Liver (tissue), 9 donors: ENCODE measurements around the gene CD247. TPM values are rescaled to one million over a fixed set of nuclear protein-coding genes. Genes with fewer than 3 reads are reported as not detected.

ENCODE experiments used
- DNase-seq: peaks from one replicate; pipeline ENCODE4 v3.0.0-alpha.2; 2017; ENCODE audit warnings: low spot score
- H3K27ac ChIP-seq, 2 donors: one replicate each; pipeline ENCODE4 v1.7.0; 2013; ENCODE audit warnings: inconsistent platforms in 2 of 2, low read length in 2 of 2, control low read depth in 1 of 2, low read depth in 1 of 2, mild to moderate bottlenecking in 1 of 2
- H3K27me3 ChIP-seq, 4 donors: one replicate each; pipeline versions ENCODE4 v1.6.1 to v1.7.0; 2013; ENCODE audit warnings: low read length in 3 of 4, inconsistent platforms in 1 of 4, mild to moderate bottlenecking in 1 of 4, moderate library complexity in 1 of 4; ENCODE audit not compliant: control insufficient read depth in 4 of 4, insufficient read depth in 4 of 4
- H3K36me3 ChIP-seq, 4 donors: one replicate each; pipeline versions ENCODE4 v1.6.1 to v1.7.0; 2013; ENCODE audit warnings: low read length in 3 of 4, mild to moderate bottlenecking in 3 of 4, low read depth in 1 of 4, moderate library complexity in 1 of 4; ENCODE audit not compliant: control insufficient read depth in 4 of 4, insufficient read depth in 3 of 4
- H3K4me1 ChIP-seq, 4 donors: one replicate each; pipeline versions ENCODE4 v1.6.1 to v1.7.0; 2013; ENCODE audit warnings: low read length in 3 of 4, mild to moderate bottlenecking in 3 of 4, moderate library complexity in 1 of 4; ENCODE audit not compliant: control insufficient read depth in 4 of 4, insufficient read depth in 4 of 4
- H3K4me3 ChIP-seq, 3 donors: one replicate each; pipeline versions ENCODE4 v1.6.1 to v1.7.0; 2013; ENCODE audit warnings: low read length in 3 of 3, control low read depth in 1 of 3, low read depth in 1 of 3, mild to moderate bottlenecking in 1 of 3
- H3K9ac ChIP-seq, 2 donors: one replicate each; pipeline ENCODE4 v1.7.0; 2013; ENCODE audit warnings: low read length in 2 of 2, mild to moderate bottlenecking in 2 of 2, moderate library complexity in 2 of 2, control low read depth in 1 of 2, low read depth in 1 of 2
- H3K9me3 ChIP-seq, 4 donors: one replicate each; pipeline versions ENCODE4 v1.6.1 to v1.7.0; 2013; ENCODE audit warnings: low read length in 3 of 4; ENCODE audit not compliant: control insufficient read depth in 4 of 4
- CTCF ChIP-seq: fragments of 150-350 bp; IDR thresholded peaks from 2 replicates; pipeline ENCODE4 v1.5.1; 2017; ENCODE audit warnings: improper control_type of control experiment, low read depth, low read length; ENCODE audit not compliant: missing input control
- EGR1 ChIP-seq, 2 donors: IDR thresholded peaks; 2 replicates each; pipeline ENCODE4 v1.6.1; 2016 to 2018; ENCODE audit warnings: antibody characterized with exemption in 2 of 2, low read depth in 2 of 2
- FOXA1 ChIP-seq: IDR thresholded peaks from 2 replicates; pipeline ENCODE4 v1.6.1; 2016; ENCODE audit warnings: antibody characterized with exemption
- FOXA2 ChIP-seq: IDR thresholded peaks from 2 replicates; pipeline ENCODE4 v1.6.1; 2016; ENCODE audit warnings: antibody characterized with exemption
- GABPA ChIP-seq, 2 donors: IDR thresholded peaks in 1 of 2; conservative IDR thresholded peaks in 1 of 2; 2 replicates each; pipeline ENCODE4 v1.6.1; 2016; ENCODE audit warnings: antibody characterized with exemption in 2 of 2, mild to moderate bottlenecking in 1 of 2, moderate library complexity in 1 of 2
- HNF4A ChIP-seq, 2 donors: conservative IDR thresholded peaks; 2 replicates each; pipeline ENCODE4 v1.6.1; 2016; ENCODE audit warnings: antibody characterized with exemption in 2 of 2, mild to moderate bottlenecking in 2 of 2
- HNF4G ChIP-seq: IDR thresholded peaks from 2 replicates; pipeline ENCODE4 v1.6.1; 2016; ENCODE audit warnings: antibody characterized with exemption
- JUND ChIP-seq, 2 donors: IDR thresholded peaks; 2 replicates each; pipeline ENCODE4 v1.6.1; 2016; ENCODE audit warnings: antibody characterized with exemption in 2 of 2
- MAX ChIP-seq: IDR thresholded peaks from 2 replicates; pipeline ENCODE4 v1.6.1; 2016; ENCODE audit warnings: antibody characterized with exemption
- NR2F2 ChIP-seq: IDR thresholded peaks from 2 replicates; pipeline ENCODE4 v1.6.1; 2016; ENCODE audit warnings: antibody characterized with exemption
- RAD21 ChIP-seq, 2 donors: IDR thresholded peaks; 2 replicates each; pipeline ENCODE4 v1.6.1; 2016; ENCODE audit warnings: antibody characterized with exemption in 2 of 2, mild to moderate bottlenecking in 2 of 2
- REST ChIP-seq: IDR thresholded peaks from 2 replicates; pipeline ENCODE4 v1.6.1; 2016; ENCODE audit warnings: antibody characterized with exemption, mild to moderate bottlenecking
- RXRA ChIP-seq, 2 donors: IDR thresholded peaks; 2 replicates each; pipeline ENCODE4 v1.6.1; 2017 to 2018; ENCODE audit warnings: antibody characterized with exemption in 2 of 2, mild to moderate bottlenecking in 1 of 2
- SP1 ChIP-seq: IDR thresholded peaks from 2 replicates; pipeline ENCODE4 v1.6.1; 2018; ENCODE audit warnings: antibody characterized with exemption, mild to moderate bottlenecking
- TAF1 ChIP-seq: conservative IDR thresholded peaks from 2 replicates; pipeline ENCODE4 v1.6.1; 2016; ENCODE audit warnings: antibody characterized with exemption, mild to moderate bottlenecking
- YY1 ChIP-seq: IDR thresholded peaks from 2 replicates; pipeline ENCODE4 v1.6.1; 2016; ENCODE audit warnings: antibody characterized with exemption, mild to moderate bottlenecking
- WGBS: extraction: QIAGEN DNeasy Blood & Tissue Kit; methylation state at CpG from one replicate; pipeline ENCODE4 v1.1.7; 2013; 5-methylcytosine and 5-hydroxymethylcytosine counted together
- polyA plus RNA-seq, 2 donors: library from polyadenylated mRNA; stranded (reverse) in 1 of 2; unstranded in 1 of 2; fragments of 200-250 nt in 1 of 2; fragments of >200 nt in 1 of 2; fragmentation: Nextera tagmentation in 1 of 2; extraction: Ambion mirVana in 1 of 2; gene quantifications; one replicate each; pipeline versions ENCODE4 v1.2.1 to v1.2.3, GENCODE V29; 2013 to 2015
- total RNA-seq, 2 donors: library from RNA; depleted of rRNA; stranded (reverse); fragments of >200 nt; gene quantifications; one replicate each; pipeline ENCODE4 v1.2.3, GENCODE V29; 2014
- TF ChIP-seq, protein P1 (sequence below): IDR thresholded peaks from 2 replicates; pipeline ENCODE4 v1.6.1; 2016; ENCODE audit warnings: antibody characterized with exemption
- donor health status: healthy.
- donor health status: healthy.
- donor health status: healthy.
- donor health status: healthy.
- donor health status: healthy.

Gene CD247
- total and polyA plus RNA-seq, 4 donors: 0.61 to 2.2 (median 1.6) TPM

DNA sequence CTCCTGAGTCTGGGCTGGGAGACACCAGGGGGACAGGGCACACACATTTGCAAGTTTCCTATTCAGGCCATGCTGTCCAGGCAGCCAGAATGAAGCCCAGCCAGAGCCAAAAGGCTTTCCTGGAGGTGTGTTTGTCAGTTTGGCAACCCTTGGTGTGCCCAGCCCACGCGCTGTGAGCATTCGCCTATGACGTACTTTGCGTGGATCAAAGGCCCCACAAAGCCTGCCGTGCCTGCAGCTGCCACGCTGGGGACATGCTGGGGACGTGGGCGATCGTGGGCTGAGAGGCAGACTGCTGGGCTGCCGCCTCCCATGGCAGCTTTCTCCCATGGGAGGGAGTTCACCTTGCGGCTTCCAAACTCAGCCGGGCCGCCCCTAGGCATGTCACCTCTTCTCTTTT lies 57.5 kb downstream of the CD247 start:
- H3K4me1 ChIP-seq: peaks cover 0 to 6% (median 1%) of the 10 kb centered on the region in 4 donors
- TF ChIP-seq CTCF: no peak
- no peak for TF ChIP-seq SP1
- TF ChIP-seq RXRA (IDR thresholded peaks at IDR 0.05): no peak
- no peak for TF ChIP-seq FOXA1
- no peak for TF ChIP-seq JUND (IDR thresholded peaks at IDR 0.05)
- TF ChIP-seq, protein P1, sequence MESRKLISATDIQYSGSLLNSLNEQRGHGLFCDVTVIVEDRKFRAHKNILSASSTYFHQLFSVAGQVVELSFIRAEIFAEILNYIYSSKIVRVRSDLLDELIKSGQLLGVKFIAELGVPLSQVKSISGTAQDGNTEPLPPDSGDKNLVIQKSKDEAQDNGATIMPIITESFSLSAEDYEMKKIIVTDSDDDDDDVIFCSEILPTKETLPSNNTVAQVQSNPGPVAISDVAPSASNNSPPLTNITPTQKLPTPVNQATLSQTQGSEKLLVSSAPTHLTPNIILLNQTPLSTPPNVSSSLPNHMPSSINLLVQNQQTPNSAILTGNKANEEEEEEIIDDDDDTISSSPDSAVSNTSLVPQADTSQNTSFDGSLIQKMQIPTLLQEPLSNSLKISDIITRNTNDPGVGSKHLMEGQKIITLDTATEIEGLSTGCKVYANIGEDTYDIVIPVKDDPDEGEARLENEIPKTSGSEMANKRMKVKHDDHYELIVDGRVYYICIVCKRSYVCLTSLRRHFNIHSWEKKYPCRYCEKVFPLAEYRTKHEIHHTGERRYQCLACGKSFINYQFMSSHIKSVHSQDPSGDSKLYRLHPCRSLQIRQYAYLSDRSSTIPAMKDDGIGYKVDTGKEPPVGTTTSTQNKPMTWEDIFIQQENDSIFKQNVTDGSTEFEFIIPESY: no peak
- TF ChIP-seq HNF4G: no peak
- TF ChIP-seq GABPA (IDR thresholded peaks at IDR 0.05 in 1 of 2, conservative IDR thresholded peaks at IDR 0.05 in 1 of 2): no peak
- no peak for TF ChIP-seq HNF4A (conservative IDR thresholded peaks at IDR 0.05)
- no peak for TF ChIP-seq MAX
- TF ChIP-seq FOXA2: no peak
- TF ChIP-seq EGR1 (IDR thresholded peaks at IDR 0.05; ENCODE audit: low read depth in 2 of 2): no peak
- TF ChIP-seq REST: no peak
- TF ChIP-seq YY1: no peak
- TF ChIP-seq NR2F2: no peak
- no peak for TF ChIP-seq TAF1
- no peak for TF ChIP-seq RAD21 (IDR thresholded peaks at IDR 0.05)
- H3K36me3 ChIP-seq: no peaks in the 10 kb centered on the region
- no peaks in the 10 kb centered on the region for H3K9me3 ChIP-seq
- DNase-seq: no peak
- H3K27ac ChIP-seq: no peak overlapping the region
- no peaks in the 10 kb centered on the region for H3K27me3 ChIP-seq
- no peak overlapping the region for H3K4me3 ChIP-seq
- WGBS: 95% methylated on average over 14 of the region's 14 CpGs
- no peak overlapping the region for H3K9ac ChIP-seq
